GM18519 (cell line): ENCODE data around the gene PSENEN.

Experiments used
- ATAC-seq: cut with Tn5 transposase; IDR thresholded peaks from one replicate; pipeline ENCODE4 v1.9.1; 2021; ENCODE audit warnings: mild to moderate bottlenecking, moderate library complexity; ENCODE audit not compliant: unreplicated experiment, low FRiP score

Gene PSENEN

GRCh38 chr19:35750167-35750566, 4.7 kb downstream of the PSENEN start:
- no peak for ATAC-seq

GRCh38 chr19:35751839-35752745, 6.6 kb downstream of the PSENEN start:
- no peak for ATAC-seq

GRCh38 chr19:35752746-35753350, 7.4 kb downstream of the PSENEN start:
- no peak for ATAC-seq

- no peak for ATAC-seq
These were observed 8.4 kb downstream of the PSENEN start for GRCh38 chr19:35753634-35754369.

- ATAC-seq: no peak
These were observed 9.1 kb downstream of the PSENEN start for GRCh38 chr19:35754370-35755130.

- no peak for ATAC-seq
These were observed 9.7 kb downstream of the PSENEN start for GRCh38 chr19:35755131-35755549.

GRCh38 chr19:35755550-35756376, 10.3 kb downstream of the PSENEN start:
- no peak for ATAC-seq

GRCh38 chr19:35756377-35757230, 11.2 kb downstream of the PSENEN start, which contains the start of gene HSPB6:
Gene HSPB6, minus strand, starts transcription at chr19:35757029. Its CDS starts 21 bp downstream, at chr19:35757008.
- no peak for ATAC-seq

GRCh38 chr19:35757231-35757748, 11.8 kb downstream of the PSENEN start:
- ATAC-seq: no peak

GRCh38 chr19:35757749-35758608, 12.5 kb downstream of the PSENEN start, which contains the start of gene PROSER3:
Gene PROSER3, plus strand, starts transcription at chr19:35758176. Its CDS starts 40 bp downstream, at chr19:35758216.
- ATAC-seq: peak; percentile 94

- ATAC-seq: no peak
These were observed 14.2 kb downstream of the PSENEN start for GRCh38 chr19:35759697-35760096.

GRCh38 chr19:35760711-35761349, 15.4 kb downstream of the PSENEN start:
- no peak for ATAC-seq

GRCh38 chr19:35764432-35765315, 19.2 kb downstream of the PSENEN start:
- no peak for ATAC-seq

GRCh38 chr19:35766571-35767104, 21.2 kb downstream of the PSENEN start:
- no peak for ATAC-seq

GRCh38 chr19:35767288-35768081, 22.0 kb downstream of the PSENEN start:
- ATAC-seq: no peak
